K562 (cell line): ENCODE measurements around the gene GPD2. TPM values are rescaled to one million over a fixed set of nuclear protein-coding genes. Genes with fewer than 3 reads are reported as not detected.

Source experiments
- CHD4 ChIP-seq: fragments of 200-600 bp; sonication (generic); IDR thresholded peaks from 3 replicates; pipeline ENCODE4 v1.6.1; 2012; ENCODE audit warnings: low read depth, mild to moderate bottlenecking, mixed read lengths, low read length, inconsistent platforms; ENCODE audit not compliant: insufficient read depth, insufficient replicate concordance, poor library complexity, severe bottlenecking
- ELF2 ChIP-seq: fragments of 250-450 bp; sonication (Bioruptor Pico); IDR thresholded peaks from 2 replicates; pipeline ENCODE4 v1.5.0; 2021; ENCODE audit warnings: mild to moderate bottlenecking
- GTF2F1 ChIP-seq: IDR thresholded peaks from 2 replicates; pipeline ENCODE4 v1.6.1; 2011; ENCODE audit warnings: low read depth, low read length, improper control_type of control experiment
- HEY1 ChIP-seq: fragments of 250-450 bp; sonication (Bioruptor Pico); IDR thresholded peaks from 2 replicates; pipeline ENCODE4 v1.5.0; 2020; ENCODE audit warnings: mild to moderate bottlenecking, moderate library complexity, borderline replicate concordance
- HNRNPUL1 ChIP-seq: fragments of 200-400 bp; formaldehyde crosslinking; IDR thresholded peaks from 2 replicates; pipeline ENCODE4 v1.6.1; 2017; ENCODE audit warnings: low read length
- MTA3 ChIP-seq: fragments of 450-650 bp; formaldehyde crosslinking; IDR thresholded peaks from 2 replicates; pipeline ENCODE4 v1.6.1; 2017; ENCODE audit warnings: mild to moderate bottlenecking, borderline replicate concordance
- MYC ChIP-seq, 2 experiments: fragments of 250-450 bp in 1 of 2; sonication (Bioruptor Pico) in 1 of 2; IDR thresholded peaks; 2 replicates each; pipeline versions ENCODE4 v1.5.1 to v1.6.1; 2012 to 2021; ENCODE audit warnings: low read depth in 2 of 2, borderline replicate concordance in 1 of 2, improper control_type of control experiment in 1 of 2, low read length in 1 of 2, mild to moderate bottlenecking in 1 of 2, moderate library complexity in 1 of 2
- NCOR1 ChIP-seq: fragments of 450-650 bp; IDR thresholded peaks from 2 replicates; pipeline ENCODE4 v1.6.1; 2016; ENCODE audit warnings: mild to moderate bottlenecking, moderate library complexity
- NFYB ChIP-seq: IDR thresholded peaks from 2 replicates; pipeline ENCODE4 v1.6.1; 2011; ENCODE audit warnings: mild to moderate bottlenecking, moderate library complexity; ENCODE audit not compliant: insufficient read length; ENCODE audit errors: extremely low read depth
- SMAD3 ChIP-seq: fragments of 450-650 bp; formaldehyde crosslinking; conservative IDR thresholded peaks from 2 replicates; pipeline ENCODE4 v1.4.0; 2020; ENCODE audit warnings: mild to moderate bottlenecking
- SMC3 ChIP-seq: conservative IDR thresholded peaks from 2 replicates; pipeline ENCODE4 v1.6.1; 2011; ENCODE audit warnings: low read depth, low read length, improper control_type of control experiment; ENCODE audit not compliant: insufficient read depth
- TAF9B ChIP-seq: fragments of 450-650 bp; IDR thresholded peaks from 2 replicates; pipeline ENCODE4 v1.6.1; 2018; ENCODE audit warnings: mild to moderate bottlenecking; ENCODE audit not compliant: partially characterized antibody
- TCF3 ChIP-seq: sonication (generic); formaldehyde crosslinking; IDR thresholded peaks from 2 replicates; pipeline ENCODE4 v1.4.0; 2020; ENCODE audit warnings: mild to moderate bottlenecking, missing genetic modification reagents
- ZKSCAN8 ChIP-seq: fragments of 200-800 bp; sonication (Bioruptor generic); IDR thresholded peaks from 2 replicates; pipeline ENCODE4 v1.6.1; 2016; ENCODE audit warnings: missing genetic modification characterization, missing compliant biosample characterization
- polyA plus RNA-seq, 8 experiments: library from polyadenylated mRNA; depleted of rRNA in 4 of 8; stranded (reverse) in 5 of 8; unstranded in 3 of 8; fragments of >200 nt; fragmentation: Nextera tagmentation in 2 of 8; fragmentation: Illumina TruSeq in 1 of 8; extraction: Ambion mirVana in 2 of 8; extraction: Trizol in 1 of 8; gene quantifications; 2 replicates each; pipeline versions ENCODE4 v1.2.1 to v1.2.3, GENCODE V29; 2011 to 2014; ENCODE audit warnings: inconsistent platforms in 1 of 8, missing spikeins in 1 of 8
- total RNA-seq, 7 experiments: library from RNA; depleted of rRNA in 6 of 7; stranded (reverse); fragments of >200 nt in 6 of 7; fragmentation: Illumina TruSeq in 2 of 7; extraction: Trizol in 2 of 7; gene quantifications; 2 replicates each; pipeline versions ENCODE4 v1.2.1 to v1.2.3, GENCODE V29; 2011 to 2021; ENCODE audit warnings: low replicate concordance in 1 of 7
- TF ChIP-seq, protein P1 (sequence below), 2 experiments: fragments of 450-650 bp; IDR thresholded peaks; 2 replicates each; pipeline ENCODE4 v1.6.1; 2018; ENCODE audit warnings: mild to moderate bottlenecking in 2 of 2, low read depth in 1 of 2; ENCODE audit not compliant: partially characterized antibody in 2 of 2
- TF ChIP-seq, protein P2 (sequence below): fragments of 250-450 bp; sonication (Bioruptor Pico); IDR thresholded peaks from 2 replicates; pipeline ENCODE4 v1.8.0; 2021; ENCODE audit warnings: borderline replicate concordance, mild to moderate bottlenecking, moderate library complexity; ENCODE audit not compliant: poor library complexity, severe bottlenecking
- TF ChIP-seq, protein P3 (sequence below): fragments of 250-450 bp; sonication (Bioruptor Pico); IDR thresholded peaks from 2 replicates; pipeline ENCODE4 v1.8.0; 2022; ENCODE audit warnings: moderate library complexity, mild to moderate bottlenecking, inconsistent platforms
- TF ChIP-seq, protein P4 (sequence below): sonication (generic); formaldehyde crosslinking; IDR thresholded peaks from 2 replicates; pipeline ENCODE4 v1.8.1; 2023; ENCODE audit warnings: mild to moderate bottlenecking, missing genetic modification reagents
- TF ChIP-seq, protein P5 (sequence below), 2 experiments: IDR thresholded peaks; 2 replicates each; pipeline ENCODE4 v1.6.1; 2011; ENCODE audit warnings: borderline replicate concordance in 1 of 2, control low read depth in 1 of 2, low read depth in 1 of 2, low read length in 1 of 2, mild to moderate bottlenecking in 1 of 2, mixed read lengths in 1 of 2, moderate library complexity in 1 of 2; ENCODE audit not compliant: insufficient read depth in 1 of 2, insufficient read length in 1 of 2, poor library complexity in 1 of 2, severe bottlenecking in 1 of 2; ENCODE audit errors: extremely low read depth in 1 of 2

Gene GPD2
- total and polyA plus RNA-seq, 9 of the 15 experiments (the other 6 are each of a cell fraction or from before 2014, with no cell fraction given) = 5.2 to 39.2 (median 19.0) TPM

- TF ChIP-seq HEY1 (CRISPR knock-in tag) (no peak), MYC (IDR thresholded peaks at IDR 0.05; ENCODE audit: low read depth, low read length) (no peak), MYC (CRISPR knock-in tag; IDR thresholded peaks at IDR 0.05; ENCODE audit: borderline replicate concordance, low read depth) (no peak), NCOR1 (no peak; the same call in 1 of the 2 replicates), SMC3 (no peak), MTA3 (no peak), HNRNPUL1 (no peak), ZKSCAN8 (CRISPR knock-in tag) (no peak), SMAD3 (CRISPR knock-in tag) (0 out of 2 replicates have a peak, but pooled peaks have one; percentile 8), ELF2 (CRISPR knock-in tag) (no peak), TCF3 (CRISPR knock-in tag) (no peak), CHD4 (no peak), TAF9B (peak; percentile 53), NFYB (no peak), GTF2F1 (no peak)
- TF ChIP-seq, protein P1, sequence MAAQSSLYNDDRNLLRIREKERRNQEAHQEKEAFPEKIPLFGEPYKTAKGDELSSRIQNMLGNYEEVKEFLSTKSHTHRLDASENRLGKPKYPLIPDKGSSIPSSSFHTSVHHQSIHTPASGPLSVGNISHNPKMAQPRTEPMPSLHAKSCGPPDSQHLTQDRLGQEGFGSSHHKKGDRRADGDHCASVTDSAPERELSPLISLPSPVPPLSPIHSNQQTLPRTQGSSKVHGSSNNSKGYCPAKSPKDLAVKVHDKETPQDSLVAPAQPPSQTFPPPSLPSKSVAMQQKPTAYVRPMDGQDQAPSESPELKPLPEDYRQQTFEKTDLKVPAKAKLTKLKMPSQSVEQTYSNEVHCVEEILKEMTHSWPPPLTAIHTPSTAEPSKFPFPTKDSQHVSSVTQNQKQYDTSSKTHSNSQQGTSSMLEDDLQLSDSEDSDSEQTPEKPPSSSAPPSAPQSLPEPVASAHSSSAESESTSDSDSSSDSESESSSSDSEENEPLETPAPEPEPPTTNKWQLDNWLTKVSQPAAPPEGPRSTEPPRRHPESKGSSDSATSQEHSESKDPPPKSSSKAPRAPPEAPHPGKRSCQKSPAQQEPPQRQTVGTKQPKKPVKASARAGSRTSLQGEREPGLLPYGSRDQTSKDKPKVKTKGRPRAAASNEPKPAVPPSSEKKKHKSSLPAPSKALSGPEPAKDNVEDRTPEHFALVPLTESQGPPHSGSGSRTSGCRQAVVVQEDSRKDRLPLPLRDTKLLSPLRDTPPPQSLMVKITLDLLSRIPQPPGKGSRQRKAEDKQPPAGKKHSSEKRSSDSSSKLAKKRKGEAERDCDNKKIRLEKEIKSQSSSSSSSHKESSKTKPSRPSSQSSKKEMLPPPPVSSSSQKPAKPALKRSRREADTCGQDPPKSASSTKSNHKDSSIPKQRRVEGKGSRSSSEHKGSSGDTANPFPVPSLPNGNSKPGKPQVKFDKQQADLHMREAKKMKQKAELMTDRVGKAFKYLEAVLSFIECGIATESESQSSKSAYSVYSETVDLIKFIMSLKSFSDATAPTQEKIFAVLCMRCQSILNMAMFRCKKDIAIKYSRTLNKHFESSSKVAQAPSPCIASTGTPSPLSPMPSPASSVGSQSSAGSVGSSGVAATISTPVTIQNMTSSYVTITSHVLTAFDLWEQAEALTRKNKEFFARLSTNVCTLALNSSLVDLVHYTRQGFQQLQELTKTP (IDR thresholded peaks at IDR 0.05; ENCODE audit: low read depth in 1 of 2, partially characterized antibody in 2 of 2) = peak in 1 of 2 experiments; percentile 36
- TF ChIP-seq, protein P2, sequence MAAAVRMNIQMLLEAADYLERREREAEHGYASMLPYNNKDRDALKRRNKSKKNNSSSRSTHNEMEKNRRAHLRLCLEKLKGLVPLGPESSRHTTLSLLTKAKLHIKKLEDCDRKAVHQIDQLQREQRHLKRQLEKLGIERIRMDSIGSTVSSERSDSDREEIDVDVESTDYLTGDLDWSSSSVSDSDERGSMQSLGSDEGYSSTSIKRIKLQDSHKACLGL (CRISPR knock-in tag) = no peak
- TF ChIP-seq, protein P3, sequence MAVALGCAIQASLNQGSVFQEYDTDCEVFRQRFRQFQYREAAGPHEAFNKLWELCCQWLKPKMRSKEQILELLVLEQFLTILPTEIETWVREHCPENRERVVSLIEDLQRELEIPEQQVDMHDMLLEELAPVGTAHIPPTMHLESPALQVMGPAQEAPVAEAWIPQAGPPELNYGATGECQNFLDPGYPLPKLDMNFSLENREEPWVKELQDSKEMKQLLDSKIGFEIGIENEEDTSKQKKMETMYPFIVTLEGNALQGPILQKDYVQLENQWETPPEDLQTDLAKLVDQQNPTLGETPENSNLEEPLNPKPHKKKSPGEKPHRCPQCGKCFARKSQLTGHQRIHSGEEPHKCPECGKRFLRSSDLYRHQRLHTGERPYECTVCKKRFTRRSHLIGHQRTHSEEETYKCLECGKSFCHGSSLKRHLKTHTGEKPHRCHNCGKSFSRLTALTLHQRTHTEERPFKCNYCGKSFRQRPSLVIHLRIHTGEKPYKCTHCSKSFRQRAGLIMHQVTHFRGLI = no peak
- TF ChIP-seq, protein P4, sequence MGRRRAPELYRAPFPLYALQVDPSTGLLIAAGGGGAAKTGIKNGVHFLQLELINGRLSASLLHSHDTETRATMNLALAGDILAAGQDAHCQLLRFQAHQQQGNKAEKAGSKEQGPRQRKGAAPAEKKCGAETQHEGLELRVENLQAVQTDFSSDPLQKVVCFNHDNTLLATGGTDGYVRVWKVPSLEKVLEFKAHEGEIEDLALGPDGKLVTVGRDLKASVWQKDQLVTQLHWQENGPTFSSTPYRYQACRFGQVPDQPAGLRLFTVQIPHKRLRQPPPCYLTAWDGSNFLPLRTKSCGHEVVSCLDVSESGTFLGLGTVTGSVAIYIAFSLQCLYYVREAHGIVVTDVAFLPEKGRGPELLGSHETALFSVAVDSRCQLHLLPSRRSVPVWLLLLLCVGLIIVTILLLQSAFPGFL (CRISPR knock-in tag) = 0 out of 2 replicates have a peak, but pooled peaks have one; percentile 27
- TF ChIP-seq, protein P5, sequence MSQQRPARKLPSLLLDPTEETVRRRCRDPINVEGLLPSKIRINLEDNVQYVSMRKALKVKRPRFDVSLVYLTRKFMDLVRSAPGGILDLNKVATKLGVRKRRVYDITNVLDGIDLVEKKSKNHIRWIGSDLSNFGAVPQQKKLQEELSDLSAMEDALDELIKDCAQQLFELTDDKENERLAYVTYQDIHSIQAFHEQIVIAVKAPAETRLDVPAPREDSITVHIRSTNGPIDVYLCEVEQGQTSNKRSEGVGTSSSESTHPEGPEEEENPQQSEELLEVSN (IDR thresholded peaks at IDR 0.05; ENCODE audit: borderline replicate concordance in 1 of 2, extremely low read depth in 1 of 2, insufficient read depth in 1 of 2, insufficient read length in 1 of 2, low read depth in 1 of 2, low read length in 1 of 2, poor library complexity in 1 of 2, severe bottlenecking in 1 of 2) = no peak
Observed at GRCh38 chr2:156430980-156431358, 5.2 kb upstream of the GPD2 start (continued).
